Glutamatergic neuron (in vitro differentiated cells): ENCODE measurements around the gene CEP128. TPM values are rescaled to one million over a fixed set of nuclear protein-coding genes. Genes with fewer than 3 reads are reported as not detected.
A peak's percentile ranks its signal among the peaks of the same experiment; 100 is the strongest.
"Not testable (repeated sequence)": the region's sequence is repeated elsewhere in the genome, so short reads cannot be mapped to it uniquely, and the experiment has no call there.

ENCODE experiments used
- DNase-seq: peaks from one replicate; pipeline ENCODE4 v3.0.0; 2022
- H3K27ac Mint-ChIP-seq: one replicate; pipeline ENCODE4 v1.8.0; 2020; ENCODE audit warnings: mild to moderate bottlenecking, mixed read lengths, inconsistent platforms; ENCODE audit not compliant: unreplicated experiment
- H3K27me3 Mint-ChIP-seq: one replicate; pipeline ENCODE4 v1.8.0; 2020; ENCODE audit warnings: mild to moderate bottlenecking, moderate library complexity, mixed read lengths, inconsistent platforms; ENCODE audit not compliant: unreplicated experiment
- H3K36me3 Mint-ChIP-seq: one replicate; pipeline ENCODE4 v1.8.0; 2020; ENCODE audit warnings: mild to moderate bottlenecking, mixed read lengths, inconsistent platforms; ENCODE audit not compliant: unreplicated experiment
- H3K4me1 Mint-ChIP-seq: one replicate; pipeline ENCODE4 v1.8.0; 2020; ENCODE audit warnings: mild to moderate bottlenecking, low read depth, mixed read lengths, inconsistent platforms; ENCODE audit not compliant: unreplicated experiment
- H3K4me3 Mint-ChIP-seq: one replicate; pipeline ENCODE4 v1.8.0; 2020; ENCODE audit warnings: mild to moderate bottlenecking, mixed read lengths, inconsistent platforms; ENCODE audit not compliant: unreplicated experiment
- H3K9me3 Mint-ChIP-seq: one replicate; pipeline ENCODE4 v1.8.0; 2020; ENCODE audit warnings: mild to moderate bottlenecking, moderate library complexity, mixed read lengths, inconsistent platforms; ENCODE audit not compliant: unreplicated experiment
- CTCF ChIP-seq: fragments of 200-600 bp; sonication (generic); IDR thresholded peaks from one replicate; pipeline ENCODE4 v1.5.0; 2021; ENCODE audit not compliant: partially characterized antibody, unreplicated experiment
- total RNA-seq: library from RNA; stranded (reverse); fragmentation: NEBNext Ultra II Directional; extraction: Animal tissue kit (Norgen Biotek cat#: 25700); gene quantifications from one replicate; pipeline ENCODE4 v1.2.1, GENCODE V29; 2021; ENCODE audit not compliant: unreplicated experiment

The CEP128 gene
- total RNA-seq, 1 donor from 2014 or later = 38.5 TPM

DNA sequence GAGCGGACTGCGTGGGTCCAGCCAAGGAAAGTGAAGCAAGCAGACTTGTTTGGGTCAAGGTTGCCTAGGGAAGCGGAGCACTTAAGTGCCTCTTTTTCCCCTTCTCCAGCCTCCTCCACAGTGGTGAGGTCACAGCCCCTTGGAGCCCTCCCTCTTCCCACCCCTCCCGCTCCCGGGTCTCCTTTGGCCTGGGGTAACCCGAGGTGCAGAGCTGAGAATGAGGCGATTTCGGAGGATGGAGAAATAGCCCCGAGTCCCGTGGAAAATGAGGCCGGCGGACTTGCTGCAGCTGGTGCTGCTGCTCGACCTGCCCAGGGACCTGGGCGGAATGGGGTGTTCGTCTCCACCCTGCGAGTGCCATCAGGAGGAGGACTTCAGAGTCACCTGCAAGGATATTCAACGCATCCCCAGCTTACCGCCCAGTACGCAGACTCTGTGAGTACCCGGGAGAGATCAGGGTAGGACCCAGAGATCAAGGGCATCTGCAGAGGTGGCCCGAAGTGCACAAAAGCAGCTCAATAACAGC, 13.9 kb upstream of the CEP128 start, which contains the start of gene TSHR:
Gene TSHR, plus strand, starts transcription at position 206 of the 526 bp plus-strand sequence. Its CDS starts 60 bp downstream, at position 266.
- Mint-ChIP-seq H3K9me3 (peaks cover 3% of the 10 kb centered on the region), H3K4me1 (peaks cover 14% of the 10 kb centered on the region), H3K4me3 (peak within 1 kb of the TSS; percentile 89), H3K36me3 (no peaks in the 10 kb centered on the region), H3K27me3 (no peaks in the 10 kb centered on the region), H3K27ac (peak within 1 kb of the TSS; percentile 53)
- TF ChIP-seq CTCF = no peak
- peak; percentile 36 for DNase-seq

- H3K27me3 Mint-ChIP-seq = no peaks in the 10 kb centered on the region
- peak; percentile 81 for TF ChIP-seq CTCF
These were observed 13.3 kb upstream of the CEP128 start for GRCh38 chr14:80954687-80955299.

GRCh38 chr14:80953211-80953610, 11.7 kb upstream of the CEP128 start:
- not testable (repeated sequence) for H3K27me3 Mint-ChIP-seq, H3K4me1 Mint-ChIP-seq, H3K36me3 Mint-ChIP-seq, H3K4me3 Mint-ChIP-seq, H3K9me3 Mint-ChIP-seq, DNase-seq, H3K27ac Mint-ChIP-seq

More at GRCh38 chr14:80954687-80955299, 13.3 kb upstream of the CEP128 start:
- DNase-seq = peak; percentile 83
- Mint-ChIP-seq H3K4me1 (peaks cover 10% of the 10 kb centered on the region), H3K36me3 (no peaks in the 10 kb centered on the region), H3K9me3 (peaks cover 3% of the 10 kb centered on the region), H3K4me3 (peak overlapping the region; percentile 89), H3K27ac (peak overlapping the region; percentile 53)

GRCh38 chr14:80951491-80951890, 10.0 kb upstream of the CEP128 start:
- H3K27me3 Mint-ChIP-seq = no peaks in the 10 kb centered on the region
- no peak for DNase-seq
- TF ChIP-seq CTCF = no peak
- no peaks in the 10 kb centered on the region for H3K4me1 Mint-ChIP-seq
- H3K4me3 Mint-ChIP-seq = no peak overlapping the region
- H3K36me3 Mint-ChIP-seq = no peaks in the 10 kb centered on the region
- H3K9me3 Mint-ChIP-seq = peaks cover 3% of the 10 kb centered on the region
- no peak overlapping the region for H3K27ac Mint-ChIP-seq

- no peaks in the 10 kb centered on the region for H3K27me3 Mint-ChIP-seq
- no peak for TF ChIP-seq CTCF
- peaks cover 2% of the 10 kb centered on the region for H3K9me3 Mint-ChIP-seq
- no peaks in the 10 kb centered on the region for H3K36me3 Mint-ChIP-seq
- no peak for DNase-seq
- no peak overlapping the region for H3K27ac Mint-ChIP-seq
- H3K4me1 Mint-ChIP-seq = no peaks in the 10 kb centered on the region
- H3K4me3 Mint-ChIP-seq = no peak overlapping the region
These were observed 6.8 kb upstream of the CEP128 start for GRCh38 chr14:80948291-80948690.
